Measurements from ENCODE around the gene MOAP1.
"Not testable (repeated sequence)": the region's sequence is repeated elsewhere in the genome, so short reads cannot be mapped to it uniquely, and the experiment has no call there.

MOAP1 gene

DNA sequence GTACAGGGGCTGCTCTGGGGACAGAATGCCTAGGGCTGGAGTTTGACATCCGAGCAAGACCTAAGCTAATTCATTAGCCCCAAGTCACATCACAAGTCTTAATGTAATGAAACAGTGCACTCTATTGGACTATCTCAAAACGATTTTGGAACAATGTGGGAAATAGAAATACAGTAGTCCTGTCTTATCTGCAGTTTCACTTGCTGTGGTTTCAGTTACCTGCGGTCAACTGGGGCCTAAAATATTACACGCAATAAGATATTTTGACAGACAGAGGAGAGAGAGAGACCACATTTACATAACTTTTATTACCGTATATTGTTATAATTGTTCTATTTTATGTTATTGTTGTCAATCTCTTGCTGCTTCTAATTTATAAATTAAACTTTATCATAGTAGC, 21.1 kb downstream of the MOAP1 start:
- DNase-seq (ENCODE audit: low spot score) = no peak
- TF ChIP-seq, protein P1, sequence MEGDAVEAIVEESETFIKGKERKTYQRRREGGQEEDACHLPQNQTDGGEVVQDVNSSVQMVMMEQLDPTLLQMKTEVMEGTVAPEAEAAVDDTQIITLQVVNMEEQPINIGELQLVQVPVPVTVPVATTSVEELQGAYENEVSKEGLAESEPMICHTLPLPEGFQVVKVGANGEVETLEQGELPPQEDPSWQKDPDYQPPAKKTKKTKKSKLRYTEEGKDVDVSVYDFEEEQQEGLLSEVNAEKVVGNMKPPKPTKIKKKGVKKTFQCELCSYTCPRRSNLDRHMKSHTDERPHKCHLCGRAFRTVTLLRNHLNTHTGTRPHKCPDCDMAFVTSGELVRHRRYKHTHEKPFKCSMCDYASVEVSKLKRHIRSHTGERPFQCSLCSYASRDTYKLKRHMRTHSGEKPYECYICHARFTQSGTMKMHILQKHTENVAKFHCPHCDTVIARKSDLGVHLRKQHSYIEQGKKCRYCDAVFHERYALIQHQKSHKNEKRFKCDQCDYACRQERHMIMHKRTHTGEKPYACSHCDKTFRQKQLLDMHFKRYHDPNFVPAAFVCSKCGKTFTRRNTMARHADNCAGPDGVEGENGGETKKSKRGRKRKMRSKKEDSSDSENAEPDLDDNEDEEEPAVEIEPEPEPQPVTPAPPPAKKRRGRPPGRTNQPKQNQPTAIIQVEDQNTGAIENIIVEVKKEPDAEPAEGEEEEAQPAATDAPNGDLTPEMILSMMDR (IDR thresholded peaks at IDR 0.05) = no peak
- Histone ChIP-seq H3K4me3 (no peak overlapping the region), H3K27ac (no peak overlapping the region)

DNA sequence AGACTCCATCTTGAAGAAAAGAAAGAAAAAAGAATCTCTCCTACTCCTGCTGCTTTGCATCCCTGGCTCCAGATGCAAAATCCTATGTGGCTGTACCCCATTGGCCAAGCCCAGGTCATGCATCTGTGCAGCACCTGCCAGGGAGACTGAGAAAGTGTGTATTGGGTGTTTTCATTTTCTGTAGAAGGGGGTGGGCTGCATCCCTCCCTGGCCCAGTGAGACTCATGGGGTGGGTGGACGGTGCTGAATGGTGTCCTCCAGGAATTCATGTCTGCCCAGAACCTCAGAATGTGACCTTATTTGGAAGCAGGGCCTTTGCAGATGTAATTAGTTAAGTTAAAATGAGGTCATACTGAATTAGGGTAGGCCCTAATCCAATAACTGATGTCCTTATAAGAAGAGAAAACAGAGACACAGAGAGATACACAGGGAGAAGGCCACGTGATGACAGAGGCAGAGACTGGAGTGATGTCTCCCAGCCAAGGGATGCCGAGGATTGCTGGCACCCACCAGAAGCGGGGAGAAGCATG, 23.2 kb downstream of the MOAP1 start:
- no peak overlapping the region for H3K27ac ChIP-seq
- no peak overlapping the region for H3K4me3 ChIP-seq
- DNase-seq (ENCODE audit: low spot score) = no peak
- TF ChIP-seq, protein P1 (IDR thresholded peaks at IDR 0.05) = no peak

DNA sequence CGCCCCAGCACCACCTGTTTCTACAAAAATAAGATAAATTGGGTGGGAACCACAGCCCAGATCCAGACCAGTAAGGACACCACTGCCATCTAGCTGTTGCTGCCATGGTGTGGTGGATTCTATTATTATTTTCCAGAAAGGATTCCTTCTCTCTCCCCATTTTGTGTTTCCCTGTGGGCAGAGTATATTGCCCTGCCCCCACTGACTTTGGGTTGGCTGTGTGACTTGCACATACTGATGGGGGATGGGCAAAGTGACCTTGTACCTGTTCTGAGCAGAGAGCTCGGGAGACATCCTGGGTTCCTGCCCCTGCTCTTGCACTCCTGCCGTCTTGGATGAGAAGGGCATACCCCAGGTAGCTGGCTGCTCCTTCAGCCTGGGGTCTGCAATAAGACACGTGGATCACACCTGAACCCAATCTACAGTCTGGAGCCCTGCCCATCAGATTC, 24.3 kb downstream of the MOAP1 start:
- Histone ChIP-seq H3K27ac (no peak overlapping the region), H3K4me3 (no peak overlapping the region)
- DNase-seq (ENCODE audit: low spot score) = no peak
- TF ChIP-seq, protein P1 (IDR thresholded peaks at IDR 0.05) = no peak

DNA sequence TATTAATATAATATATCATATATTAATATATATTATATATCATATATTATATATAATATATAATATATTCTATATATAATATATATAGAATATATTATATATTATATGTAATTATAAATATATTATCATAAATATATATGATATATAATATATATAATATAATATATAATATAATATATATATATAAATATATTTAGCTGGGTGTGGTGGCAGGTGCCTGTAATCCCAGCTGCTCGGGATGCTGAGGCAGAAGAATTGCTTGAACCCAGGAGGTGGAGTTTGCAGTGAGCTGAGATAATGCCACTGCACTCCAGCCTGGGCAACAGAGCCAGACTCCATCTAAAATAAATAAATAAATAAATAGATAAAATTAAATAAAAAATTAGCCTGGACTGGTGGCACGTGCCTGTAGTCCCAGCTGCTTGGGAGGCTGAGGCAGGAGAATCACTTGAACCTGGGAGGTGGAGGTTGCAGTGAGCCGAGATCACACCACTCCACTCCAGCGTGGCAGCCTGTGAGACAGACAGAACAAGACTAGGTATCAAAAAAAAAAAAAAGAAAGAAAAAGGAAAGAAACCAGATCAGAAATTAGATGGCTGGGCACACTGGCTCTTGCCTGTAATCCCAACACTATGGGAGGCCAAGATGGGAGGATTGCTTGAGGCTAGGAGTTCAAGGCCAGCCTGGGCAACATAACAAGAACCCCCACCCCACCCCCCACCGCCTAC, 24.9 kb downstream of the MOAP1 start:
- H3K27ac ChIP-seq; DNase-seq (ENCODE audit: low spot score); H3K4me3 ChIP-seq: not testable (repeated sequence)

DNA sequence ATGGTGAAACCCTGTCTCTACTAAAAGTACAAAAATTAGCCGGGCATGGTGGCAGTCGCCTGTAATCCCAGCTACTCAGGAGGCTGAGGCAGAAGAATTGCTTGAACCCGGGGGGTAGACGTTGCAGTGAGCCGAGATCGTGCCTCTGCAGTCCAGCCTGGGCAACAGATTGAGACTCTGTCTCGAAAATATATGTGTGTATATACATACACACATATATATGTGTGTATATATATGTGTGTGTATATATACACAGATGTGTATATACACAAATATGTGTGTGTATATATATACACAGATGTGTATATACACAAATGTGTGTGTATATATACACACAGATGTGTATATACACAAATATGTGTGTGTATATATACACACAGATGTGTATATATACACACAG, 26.3 kb downstream of the MOAP1 start:
- H3K27ac ChIP-seq; DNase-seq (ENCODE audit: low spot score); H3K4me3 ChIP-seq: not testable (repeated sequence)

DNA sequence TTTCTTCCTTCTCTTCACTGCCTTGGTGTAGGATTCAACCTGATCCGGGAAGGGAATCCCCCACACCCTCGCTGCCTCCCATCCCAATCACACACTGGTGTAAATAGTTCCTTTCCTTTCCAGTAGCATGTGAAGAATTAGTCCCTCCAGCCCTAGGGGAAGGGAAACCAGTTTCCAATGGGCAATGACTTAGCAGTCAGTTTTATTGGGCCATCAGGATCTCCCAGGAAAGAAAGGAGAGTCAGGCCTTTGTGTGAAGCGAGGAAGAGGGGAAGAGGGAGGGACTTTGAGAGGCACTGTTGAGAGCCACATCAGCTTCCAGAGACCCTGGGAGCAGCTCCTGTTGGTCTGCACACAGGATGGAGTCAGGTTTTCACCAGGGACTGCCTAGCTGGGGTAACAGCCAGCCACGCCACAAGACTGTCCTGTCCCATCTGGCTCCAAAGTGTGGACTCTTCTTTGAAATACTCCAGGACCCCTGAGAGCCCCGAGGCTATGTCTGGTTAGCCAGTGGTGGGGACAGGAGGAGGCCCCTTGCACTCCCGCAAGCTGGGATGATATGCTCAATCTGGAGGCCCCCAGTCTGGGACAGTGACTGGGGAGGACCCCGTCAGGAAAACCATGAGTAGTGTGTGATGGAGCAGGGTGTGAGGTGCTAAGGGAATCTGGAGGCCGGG, 27.9 kb downstream of the MOAP1 start:
- TF ChIP-seq, protein P1 (IDR thresholded peaks at IDR 0.05) = no peak
- Histone ChIP-seq H3K27ac (no peak overlapping the region), H3K4me3 (no peak overlapping the region)
- no peak for DNase-seq (ENCODE audit: low spot score)

DNA sequence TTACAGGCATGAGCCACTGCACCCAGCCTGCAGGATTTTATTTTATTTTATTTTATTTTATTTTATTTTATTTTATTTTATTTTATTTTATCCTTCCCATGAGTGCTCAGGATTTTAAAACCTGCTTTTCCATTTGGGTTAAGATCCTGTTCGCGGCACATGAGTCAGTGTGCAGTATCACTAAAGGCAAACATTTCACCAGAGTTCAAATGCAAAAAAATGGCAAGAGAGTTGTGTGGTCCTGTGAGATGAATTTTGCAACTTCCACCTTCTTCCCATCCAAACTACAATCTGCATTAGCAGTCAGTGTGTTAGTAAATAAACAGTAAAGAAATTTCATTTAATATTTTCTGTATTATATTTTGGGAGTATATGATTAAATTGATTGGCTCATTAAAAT, 29.0 kb downstream of the MOAP1 start:
- TF ChIP-seq, protein P1 (IDR thresholded peaks at IDR 0.05) = no peak
- H3K4me3 ChIP-seq = no peak overlapping the region
- no peak for DNase-seq (ENCODE audit: low spot score)
- H3K27ac ChIP-seq = no peak overlapping the region

DNA sequence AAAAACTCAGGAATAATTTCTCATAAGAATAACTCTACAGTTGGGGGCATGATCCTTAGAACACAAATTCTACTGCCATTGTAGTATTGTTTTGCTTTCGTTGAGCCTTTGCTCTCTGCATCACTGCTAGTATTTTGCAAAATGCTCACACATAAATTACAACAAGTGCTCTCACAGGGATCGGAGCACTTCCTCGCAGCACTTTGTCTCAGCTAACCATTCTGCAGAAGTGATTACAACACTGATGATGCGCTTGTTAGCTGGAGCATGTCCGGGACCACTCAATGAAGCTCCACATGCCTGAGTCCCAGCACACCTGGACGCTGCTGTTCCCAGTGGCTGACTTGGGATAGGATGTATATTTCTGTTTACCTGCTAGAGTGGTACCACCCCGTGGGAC, 31.6 kb downstream of the MOAP1 start:
- no peak overlapping the region for H3K4me3 ChIP-seq
- DNase-seq (ENCODE audit: low spot score) = no peak
- TF ChIP-seq, protein P1 (IDR thresholded peaks at IDR 0.05) = no peak
- no peak overlapping the region for H3K27ac ChIP-seq
